ENCODE results near the gene WIPF3.

Gene WIPF3

GRCh38 chr7:29794959-29795629 is 11.2 kb upstream of the WIPF3 start:
- no peaks in the 10 kb centered on the region for H3K36me3 ChIP-seq (ENCODE audit: control insufficient read depth, low read length)
- TF ChIP-seq EZH2phosphoT487 (IDR thresholded peaks at IDR 0.05; ENCODE audit: borderline replicate concordance, low read length) (no peak), CTCF (IDR thresholded peaks at IDR 0.05; ENCODE audit: low read depth, low read length, poor library complexity, severe bottlenecking) (no peak)
- H3K79me2 ChIP-seq (ENCODE audit: control insufficient read depth, low read length) = no peaks in the 10 kb centered on the region
- H3K27ac ChIP-seq (ENCODE audit: low read depth, low read length) = no peak overlapping the region
- H3K4me3 ChIP-seq (ENCODE audit: low read length) = no peak overlapping the region
- no peaks in the 10 kb centered on the region for H3K9me3 ChIP-seq (ENCODE audit: control insufficient read depth, insufficient read depth, low read length)
- H3K4me1 ChIP-seq (ENCODE audit: control insufficient read depth, low read length) = no peaks in the 10 kb centered on the region
- no peaks in the 10 kb centered on the region for H3F3A ChIP-seq (ENCODE audit: control insufficient read depth, insufficient read depth)
- no peaks in the 10 kb centered on the region for H4K20me1 ChIP-seq (ENCODE audit: control insufficient read depth, insufficient read depth, low read depth, low read length)
- H3K4me2 ChIP-seq (ENCODE audit: low read length) = no peak overlapping the region
- H3K27me3 ChIP-seq (ENCODE audit: control insufficient read depth, low read length) = no peaks in the 10 kb centered on the region
- no peaks in the 10 kb centered on the region for H3K9me2 ChIP-seq (replicated peaks; ENCODE audit: control insufficient read depth, low read length)

- TF ChIP-seq EZH2phosphoT487 (IDR thresholded peaks at IDR 0.05; ENCODE audit: borderline replicate concordance, low read length) = no peak
- TF ChIP-seq CTCF (IDR thresholded peaks at IDR 0.05; ENCODE audit: low read depth, low read length, poor library complexity, severe bottlenecking) = no peak
- no peaks in the 10 kb centered on the region for H3K79me2 ChIP-seq (ENCODE audit: control insufficient read depth, low read length)
Observed at GRCh38 chr7:29795696-29796580, 10.4 kb upstream of the WIPF3 start.

GRCh38 chr7:29797112-29797944 is 9.0 kb upstream of the WIPF3 start:
- Histone ChIP-seq H3K4me1 (ENCODE audit: control insufficient read depth, low read length) (no peaks in the 10 kb centered on the region), H3K27ac (ENCODE audit: low read depth, low read length) (no peak overlapping the region), H3K9me2 (replicated peaks; ENCODE audit: control insufficient read depth, low read length) (no peaks in the 10 kb centered on the region), H3K9me3 (ENCODE audit: control insufficient read depth, insufficient read depth, low read length) (no peaks in the 10 kb centered on the region), H3F3A (ENCODE audit: control insufficient read depth, insufficient read depth) (no peaks in the 10 kb centered on the region), H3K4me3 (ENCODE audit: low read length) (no peak overlapping the region), H3K36me3 (ENCODE audit: control insufficient read depth, low read length) (no peaks in the 10 kb centered on the region), H3K27me3 (ENCODE audit: control insufficient read depth, low read length) (no peaks in the 10 kb centered on the region; the same call in 1 of the 2 replicates), H4K20me1 (ENCODE audit: control insufficient read depth, insufficient read depth, low read depth, low read length) (no peaks in the 10 kb centered on the region), H3K4me2 (ENCODE audit: low read length) (no peak overlapping the region), H3K79me2 (ENCODE audit: control insufficient read depth, low read length) (no peaks in the 10 kb centered on the region)
- TF ChIP-seq EZH2phosphoT487 (IDR thresholded peaks at IDR 0.05; ENCODE audit: borderline replicate concordance, low read length) (no peak), CTCF (IDR thresholded peaks at IDR 0.05; ENCODE audit: low read depth, low read length, poor library complexity, severe bottlenecking) (no peak)

More at GRCh38 chr7:29795696-29796580, 10.4 kb upstream of the WIPF3 start:
- Histone ChIP-seq H3K4me3 (ENCODE audit: low read length) (no peak overlapping the region), H3K9me2 (replicated peaks; ENCODE audit: control insufficient read depth, low read length) (no peaks in the 10 kb centered on the region), H3K9me3 (ENCODE audit: control insufficient read depth, insufficient read depth, low read length) (no peaks in the 10 kb centered on the region), H3K4me1 (ENCODE audit: control insufficient read depth, low read length) (no peaks in the 10 kb centered on the region), H3K27me3 (ENCODE audit: control insufficient read depth, low read length) (no peaks in the 10 kb centered on the region; the same call in 1 of the 2 replicates), H3K36me3 (ENCODE audit: control insufficient read depth, low read length) (no peaks in the 10 kb centered on the region), H3K4me2 (ENCODE audit: low read length) (no peak overlapping the region), H3K27ac (ENCODE audit: low read depth, low read length) (no peak overlapping the region), H3F3A (ENCODE audit: control insufficient read depth, insufficient read depth) (no peaks in the 10 kb centered on the region), H4K20me1 (ENCODE audit: control insufficient read depth, insufficient read depth, low read depth, low read length) (no peaks in the 10 kb centered on the region)
